Measurements from ENCODE around the gene SIT1. TPM values are rescaled to one million over a fixed set of nuclear protein-coding genes. Genes with fewer than 3 reads are reported as not detected.
"Not testable (repeated sequence)": the region's sequence is repeated elsewhere in the genome, so short reads cannot be mapped to it uniquely, and the experiment has no call there.

Gene SIT1
- polyA plus RNA-seq, 2 of the 4 experiments (the other 2 are of a cell fraction): not detected

GRCh38 chr9:35612843-35613242, 37.9 kb downstream of the SIT1 start:
- H3K4me3 ChIP-seq: no peak overlapping the region
- 91% methylated on average over 2 of the region's 2 CpGs for WGBS (ENCODE audit: missing lambda C conversion rate)
- no peak for DNase-seq (ENCODE audit: low read depth in 1 of 2, low spot score in 1 of 2)
- no peak for FAIRE-seq
- H3K4me2 ChIP-seq: no peak overlapping the region
- no peak overlapping the region for H3K27ac ChIP-seq
- ChIA-PET CTCF (interaction anchor here (0.5 to 3.3 kb wide), 9 partner anchors 12 to 136 kb away, joined by 3 to 30 read pairs (median 3); no protein-coding TSS in a partner anchor), POLR2A (interaction anchor here (0.9 kb wide), 1 partner anchor 9 kb away, joined by 3 read pairs; no protein-coding TSS in a partner anchor)
- no peaks in the 10 kb centered on the region for H3K4me1 ChIP-seq
- no peaks in the 10 kb centered on the region for H3K9me3 ChIP-seq
- ATAC-seq: no peak
- TF ChIP-seq MAFK (IDR thresholded peaks at IDR 0.05; ENCODE audit: partially characterized antibody): peak; percentile 78
- TF ChIP-seq TFCP2L1 (CRISPR knock-in tag; IDR thresholded peaks at IDR 0.05): no peak

DNA sequence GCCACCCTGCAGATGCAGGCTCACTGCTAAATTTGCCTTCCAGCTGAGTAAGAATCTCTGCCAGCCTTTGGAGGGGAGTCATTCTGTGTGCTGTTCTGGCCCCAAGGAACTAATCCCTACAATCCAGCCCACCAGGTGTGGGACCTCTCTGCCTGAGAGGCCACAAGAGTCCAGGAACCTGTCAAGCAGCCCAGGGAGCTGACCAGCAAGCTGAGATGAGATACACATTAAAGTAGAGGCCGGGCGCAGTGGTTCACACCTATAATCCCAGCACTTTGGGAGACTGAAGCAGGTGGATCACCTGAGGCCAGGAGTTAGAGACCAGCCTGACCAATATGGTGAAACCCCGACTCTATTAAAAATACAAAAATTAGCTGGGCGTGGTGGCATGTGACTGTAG, 38.7 kb downstream of the SIT1 start:
- 84% methylated on average over 4 of the region's 4 CpGs for WGBS (ENCODE audit: missing lambda C conversion rate)
- FAIRE-seq; H3K4me1 ChIP-seq; H3K27ac ChIP-seq; DNase-seq (ENCODE audit: low read depth in 1 of 2, low spot score in 1 of 2); H3K9me3 ChIP-seq; H3K4me2 ChIP-seq; H3K4me3 ChIP-seq; ATAC-seq: not testable (repeated sequence)
- ChIA-PET CTCF (interaction anchor here (0.6 to 4.2 kb wide), 15 partner anchors 8 to 178 kb away, joined by 3 to 30 read pairs (median 6); partner anchors contain the start of genes CCDC107 and RMRP), POLR2A (interaction anchor here (0.9 kb wide), 1 partner anchor 8 kb away, joined by 3 read pairs; no protein-coding TSS in a partner anchor)

- ChIA-PET CTCF (interaction anchor here (0.7 to 4.2 kb wide), 23 partner anchors 9 to 179 kb away, joined by 3 to 30 read pairs (median 4); partner anchors contain the start of genes CA9, CCDC107 and RMRP), POLR2A (no interaction called here)
- TF ChIP-seq, protein P1, sequence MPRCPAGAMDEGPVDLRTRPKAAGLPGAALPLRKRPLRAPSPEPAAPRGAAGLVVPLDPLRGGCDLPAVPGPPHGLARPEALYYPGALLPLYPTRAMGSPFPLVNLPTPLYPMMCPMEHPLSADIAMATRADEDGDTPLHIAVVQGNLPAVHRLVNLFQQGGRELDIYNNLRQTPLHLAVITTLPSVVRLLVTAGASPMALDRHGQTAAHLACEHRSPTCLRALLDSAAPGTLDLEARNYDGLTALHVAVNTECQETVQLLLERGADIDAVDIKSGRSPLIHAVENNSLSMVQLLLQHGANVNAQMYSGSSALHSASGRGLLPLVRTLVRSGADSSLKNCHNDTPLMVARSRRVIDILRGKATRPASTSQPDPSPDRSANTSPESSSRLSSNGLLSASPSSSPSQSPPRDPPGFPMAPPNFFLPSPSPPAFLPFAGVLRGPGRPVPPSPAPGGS (IDR thresholded peaks at IDR 0.05): no peak
- TF ChIP-seq MYC (IDR thresholded peaks at IDR 0.05; ENCODE audit: borderline replicate concordance, low read length) (no peak), FOXS1 (CRISPR knock-in tag; IDR thresholded peaks at IDR 0.05) (no peak), RAD21 (conservative IDR thresholded peaks at IDR 0.05 in 1 of 2, IDR thresholded peaks at IDR 0.05 in 1 of 2) (peak in 1 of 2 experiments; percentile 35; a peak in 1 of 5 replicates), CTCF (IDR thresholded peaks at IDR 0.05) (peak; percentile 61), MAX (IDR thresholded peaks at IDR 0.05) (0 out of 2 replicates have a peak, but pooled peaks have one; percentile 14), CBX8 (IDR thresholded peaks at IDR 0.05) (no peak), FOSL2 (IDR thresholded peaks at IDR 0.05) (no peak), FOSL2 (CRISPR knock-in tag; IDR thresholded peaks at IDR 0.05) (no peak), CHD4 (IDR thresholded peaks at IDR 0.05; ENCODE audit: borderline replicate concordance) (no peak)
- ATAC-seq (peak; percentile 74 to 87), FAIRE-seq (no peak), DNase-seq (ENCODE audit: low read depth in 1 of 2, low spot score in 1 of 2) (peak; percentile 53 to 64)
- H3K4me3 ChIP-seq: no peak overlapping the region
- no peaks in the 10 kb centered on the region for H3K9me3 ChIP-seq
- no peak overlapping the region for H3K27ac ChIP-seq
- H3K4me2 ChIP-seq: no peak overlapping the region
- peaks cover 8% of the 10 kb centered on the region for H3K4me1 ChIP-seq
- WGBS (ENCODE audit: missing lambda C conversion rate): 22% methylated on average over 8 of the region's 8 CpGs
These were observed 39.4 kb downstream of the SIT1 start for GRCh38 chr9:35611230-35611797.

- H3K4me3 ChIP-seq: no peak overlapping the region
- no peak for ATAC-seq
- 87% methylated on average over 13 of the region's 13 CpGs for WGBS (ENCODE audit: missing lambda C conversion rate)
- CTCF ChIA-PET: interaction anchor here (1.2 to 4.2 kb wide), 5 partner anchors 10 to 92 kb away, joined by 3 to 22 read pairs (median 7); partner anchors contain the start of genes CCDC107 and RMRP
- H3K9me3 ChIP-seq: no peaks in the 10 kb centered on the region
- no peak for FAIRE-seq
- H3K27ac ChIP-seq: no peak overlapping the region
- H3K4me2 ChIP-seq: no peak overlapping the region
- H3K4me1 ChIP-seq: peaks cover 11% of the 10 kb centered on the region
- POLR2A ChIA-PET: no interaction called here
- DNase-seq (ENCODE audit: low read depth in 1 of 2, low spot score in 1 of 2): no peak
- TF ChIP-seq EHMT2 (IDR thresholded peaks at IDR 0.05; ENCODE audit: low read depth): no peak
- TF ChIP-seq RFX5 (IDR thresholded peaks at IDR 0.05): no peak
- no peak for TF ChIP-seq MAZ (IDR thresholded peaks at IDR 0.05; ENCODE audit: borderline replicate concordance, low read depth, low read length)
- TF ChIP-seq ZFP36 (IDR thresholded peaks at IDR 0.05; ENCODE audit: borderline replicate concordance, partially characterized antibody): no peak
- no peak for TF ChIP-seq HOXB5 (CRISPR knock-in tag; IDR thresholded peaks at IDR 0.05)
- TF ChIP-seq NPAS2 (CRISPR knock-in tag; IDR thresholded peaks at IDR 0.05; ENCODE audit: borderline replicate concordance): no peak
- TF ChIP-seq, protein P2, sequence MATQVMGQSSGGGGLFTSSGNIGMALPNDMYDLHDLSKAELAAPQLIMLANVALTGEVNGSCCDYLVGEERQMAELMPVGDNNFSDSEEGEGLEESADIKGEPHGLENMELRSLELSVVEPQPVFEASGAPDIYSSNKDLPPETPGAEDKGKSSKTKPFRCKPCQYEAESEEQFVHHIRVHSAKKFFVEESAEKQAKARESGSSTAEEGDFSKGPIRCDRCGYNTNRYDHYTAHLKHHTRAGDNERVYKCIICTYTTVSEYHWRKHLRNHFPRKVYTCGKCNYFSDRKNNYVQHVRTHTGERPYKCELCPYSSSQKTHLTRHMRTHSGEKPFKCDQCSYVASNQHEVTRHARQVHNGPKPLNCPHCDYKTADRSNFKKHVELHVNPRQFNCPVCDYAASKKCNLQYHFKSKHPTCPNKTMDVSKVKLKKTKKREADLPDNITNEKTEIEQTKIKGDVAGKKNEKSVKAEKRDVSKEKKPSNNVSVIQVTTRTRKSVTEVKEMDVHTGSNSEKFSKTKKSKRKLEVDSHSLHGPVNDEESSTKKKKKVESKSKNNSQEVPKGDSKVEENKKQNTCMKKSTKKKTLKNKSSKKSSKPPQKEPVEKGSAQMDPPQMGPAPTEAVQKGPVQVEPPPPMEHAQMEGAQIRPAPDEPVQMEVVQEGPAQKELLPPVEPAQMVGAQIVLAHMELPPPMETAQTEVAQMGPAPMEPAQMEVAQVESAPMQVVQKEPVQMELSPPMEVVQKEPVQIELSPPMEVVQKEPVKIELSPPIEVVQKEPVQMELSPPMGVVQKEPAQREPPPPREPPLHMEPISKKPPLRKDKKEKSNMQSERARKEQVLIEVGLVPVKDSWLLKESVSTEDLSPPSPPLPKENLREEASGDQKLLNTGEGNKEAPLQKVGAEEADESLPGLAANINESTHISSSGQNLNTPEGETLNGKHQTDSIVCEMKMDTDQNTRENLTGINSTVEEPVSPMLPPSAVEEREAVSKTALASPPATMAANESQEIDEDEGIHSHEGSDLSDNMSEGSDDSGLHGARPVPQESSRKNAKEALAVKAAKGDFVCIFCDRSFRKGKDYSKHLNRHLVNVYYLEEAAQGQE (IDR thresholded peaks at IDR 0.05): no peak
- no peak for TF ChIP-seq USF2 (IDR thresholded peaks at IDR 0.05)
- TF ChIP-seq MYC (IDR thresholded peaks at IDR 0.05; ENCODE audit: borderline replicate concordance, low read length): no peak
- TF ChIP-seq ZNF302 (CRISPR knock-in tag; IDR thresholded peaks at IDR 0.05): no peak
- no peak for TF ChIP-seq RNF2 (IDR thresholded peaks at IDR 0.05; ENCODE audit: borderline replicate concordance, low read depth)
These were observed 40.9 kb downstream of the SIT1 start for GRCh38 chr9:35609820-35610163.
